ENCODE data around the gene ACOT8. TPM values are rescaled to one million over a fixed set of nuclear protein-coding genes. Genes with fewer than 3 reads are reported as not detected.

ACOT8 gene
- total and polyA plus RNA-seq, 9 of the 15 experiments (the other 6 are each of a cell fraction or from before 2014, with no cell fraction given): 8.2 to 46.7 (median 20.7) TPM

GRCh38 chr20:45890985-45891983, 34.1 kb upstream of the ACOT8 start, which contains the start of the genes CTSA and NEURL2 (continued):
- 0 out of 2 replicates have a peak, but pooled peaks have one; percentile 31 for TF ChIP-seq CEBPZ (IDR thresholded peaks at IDR 0.05; ENCODE audit: borderline replicate concordance, low read depth, low read length)
- TF ChIP-seq CBFA2T2 (conservative IDR thresholded peaks at IDR 0.05): peak; percentile 98
- TF ChIP-seq ZNF512 (tag; IDR thresholded peaks at IDR 0.05): no peak
- no peak for TF ChIP-seq ZBTB43 (CRISPR knock-in tag; IDR thresholded peaks at IDR 0.05)
- TF ChIP-seq NR3C1 (CRISPR knock-in tag; IDR thresholded peaks at IDR 0.05): no peak
- TF ChIP-seq CBX3 (IDR thresholded peaks at IDR 0.05; ENCODE audit: borderline replicate concordance in 1 of 2, low read length in 2 of 2): peak in 1 of 2 experiments; percentile 16; a peak in 1 of 3 replicates
- no peak for TF ChIP-seq RBM15 (IDR thresholded peaks at IDR 0.05; ENCODE audit: insufficient read depth, low read length)
- TF ChIP-seq HNRNPH1 (optimal IDR thresholded peaks at IDR 0.05; ENCODE audit: low read depth, low read length): no peak
- TF ChIP-seq CEBPG (CRISPR knock-in tag; IDR thresholded peaks at IDR 0.05): no peak
- no peak for TF ChIP-seq CEBPG (tag; conservative IDR thresholded peaks at IDR 0.05 in 1 of 2, IDR thresholded peaks at IDR 0.05 in 1 of 2)
- peak; percentile 32; the same call in 1 of the 2 replicates for TF ChIP-seq E2F1 (CRISPR knock-in tag; IDR thresholded peaks at IDR 0.05)
- peak; percentile 83 for TF ChIP-seq TBP (optimal IDR thresholded peaks at IDR 0.05; ENCODE audit: low read depth, low read length)
- TF ChIP-seq SIRT6 (IDR thresholded peaks at IDR 0.05; ENCODE audit: low read depth, low read length): no peak
- TF ChIP-seq XRCC3 (IDR thresholded peaks at IDR 0.05): no peak
- no peak for TF ChIP-seq POU5F1 (IDR thresholded peaks at IDR 0.05; ENCODE audit: borderline replicate concordance, low read depth, low read length, partially characterized antibody)

All from K562 (cell line).